ENCODE results near the gene FANCD2. TPM values are rescaled to one million over a fixed set of nuclear protein-coding genes. Genes with fewer than 3 reads are reported as not detected.
A peak's percentile ranks its signal among the peaks of the same experiment; 100 is the strongest.

FANCD2 gene
- total RNA-seq, 1 donor from 2014 or later, result 4.4 TPM

- peak overlapping the region; percentile 61 for H3K27ac ChIP-seq
- H3K4me3 ChIP-seq, result peak overlapping the region; percentile 59 to 80
- peaks cover 0 to 7% of the 10 kb centered on the region in 2 donors for H3K36me3 ChIP-seq
- H3K9me3 ChIP-seq, result no peaks in the 10 kb centered on the region
- peak in 1 of 2 donors; percentile 93 for DNase-seq (ENCODE audit: extremely low spot score in 2 of 2)
- intact Hi-C loops (cut with DNase I), result no loop called here
- peaks cover 49% of the 10 kb centered on the region for H3K4me1 ChIP-seq
- TF ChIP-seq POLR2A (IDR thresholded peaks at IDR 0.05) (no peak), CTCF (IDR thresholded peaks at IDR 0.05) (no peak), POLR2AphosphoS5 (IDR thresholded peaks at IDR 0.05; ENCODE audit: insufficient read depth in 1 of 2, low read depth in 1 of 2) (no peak)
- H3K27me3 ChIP-seq, result no peaks in the 10 kb centered on the region
Observed at GRCh38 chr3:9986230-9986725, 40.0 kb upstream of the FANCD2 start.

DNA sequence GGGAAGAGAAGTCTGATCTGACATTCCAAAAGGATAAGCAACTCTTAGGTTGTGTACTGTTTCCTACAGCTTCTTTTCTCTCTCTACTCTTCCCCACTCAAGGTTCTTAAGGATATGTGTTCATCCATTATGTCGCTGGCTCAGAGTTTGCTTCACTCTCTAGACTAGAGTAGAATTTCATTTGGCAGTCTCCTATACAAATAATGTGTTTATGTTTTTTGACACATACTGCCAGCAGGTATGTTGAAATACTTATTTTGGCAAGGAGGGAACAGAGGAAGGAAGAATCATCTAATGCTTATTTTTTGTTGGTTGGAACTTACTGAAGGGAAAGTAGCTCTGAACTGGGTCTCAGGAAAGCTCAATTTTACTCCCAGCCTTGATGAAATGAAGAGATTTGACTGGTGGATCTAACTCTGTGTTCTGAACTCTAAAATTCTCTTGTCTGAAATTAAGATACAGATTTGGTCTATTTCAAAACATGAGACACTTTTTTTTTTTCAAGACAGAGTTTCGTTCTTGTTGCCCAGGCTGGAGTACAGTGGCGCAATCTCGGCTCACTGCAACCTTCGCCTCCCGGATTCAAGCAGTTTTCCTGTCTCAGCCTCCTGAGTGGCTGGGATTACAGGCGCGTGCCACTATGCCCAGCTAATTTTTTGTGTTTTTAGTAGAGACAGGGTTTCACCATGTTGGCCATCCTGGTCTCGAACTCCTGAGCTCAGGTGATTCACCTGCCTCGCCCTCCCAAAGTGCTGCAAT, 32.0 kb upstream of the FANCD2 start:
- TF ChIP-seq POLR2AphosphoS5 (IDR thresholded peaks at IDR 0.05; ENCODE audit: insufficient read depth in 1 of 2, low read depth in 1 of 2) (no peak), POLR2A (IDR thresholded peaks at IDR 0.05) (no peak), CTCF (IDR thresholded peaks at IDR 0.05) (no peak)
- intact Hi-C loops (cut with DNase I), result no loop called here
- H3K36me3 ChIP-seq, result no peaks in the 10 kb centered on the region
- no peak overlapping the region for H3K4me3 ChIP-seq
- no peak overlapping the region for H3K27ac ChIP-seq
- DNase-seq (ENCODE audit: extremely low spot score in 2 of 2), result no peak
- no peaks in the 10 kb centered on the region for H3K27me3 ChIP-seq
- H3K4me1 ChIP-seq, result no peaks in the 10 kb centered on the region
- H3K9me3 ChIP-seq, result no peaks in the 10 kb centered on the region

DNA sequence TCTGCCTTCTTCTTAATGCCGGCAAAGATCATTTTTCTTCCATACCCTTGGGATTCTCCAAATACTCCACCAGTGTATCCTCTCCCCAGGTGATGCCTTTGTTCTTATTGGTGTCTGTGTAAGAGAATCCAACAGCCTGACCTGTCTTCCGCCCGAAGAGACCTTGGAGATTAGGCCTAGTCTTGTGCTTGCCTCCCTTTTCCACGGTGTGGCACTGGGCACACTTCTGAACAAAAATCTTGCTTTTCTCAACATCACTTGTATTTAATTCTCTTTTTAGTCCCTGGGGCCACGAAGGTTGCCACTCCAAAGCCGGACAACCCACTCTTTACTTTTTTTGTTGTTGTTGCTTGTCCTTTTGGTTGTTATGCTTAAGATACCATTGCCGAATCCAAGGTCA, 25.6 kb upstream of the FANCD2 start:
- DNase-seq (ENCODE audit: extremely low spot score in 2 of 2), result peak in 1 of 2 donors; percentile 3
- no peak overlapping the region for H3K4me3 ChIP-seq
- no peaks in the 10 kb centered on the region for H3K27me3 ChIP-seq
- TF ChIP-seq CTCF (IDR thresholded peaks at IDR 0.05) (no peak), POLR2A (IDR thresholded peaks at IDR 0.05) (no peak)
- H3K4me1 ChIP-seq, result no peaks in the 10 kb centered on the region
- no peaks in the 10 kb centered on the region for H3K36me3 ChIP-seq
- H3K9me3 ChIP-seq, result no peaks in the 10 kb centered on the region
- intact Hi-C loops (cut with DNase I), result no loop called here
- H3K27ac ChIP-seq, result no peak overlapping the region

DNA sequence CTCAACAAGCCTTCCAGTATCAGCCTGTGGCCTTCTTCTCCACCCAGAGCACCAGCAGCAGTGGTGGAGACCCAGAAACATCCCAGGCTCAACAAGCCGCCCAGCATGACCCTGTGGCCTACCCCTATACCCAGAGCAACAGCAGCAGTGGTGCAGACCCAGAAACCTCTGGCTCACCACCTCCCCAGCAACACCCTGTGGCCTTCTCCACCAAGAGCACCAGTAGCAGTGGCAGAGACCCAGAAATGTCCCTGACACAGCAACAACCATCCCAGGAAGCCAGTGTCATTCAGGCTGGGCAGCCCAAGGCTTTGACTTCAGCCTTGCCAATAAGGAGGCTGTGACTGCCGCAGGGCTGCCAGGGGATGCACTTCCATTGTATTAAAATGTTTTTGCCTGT, 23.3 kb upstream of the FANCD2 start:
- DNase-seq (ENCODE audit: extremely low spot score in 2 of 2), result peak; percentile 55 to 62
- Histone ChIP-seq H3K36me3 (no peaks in the 10 kb centered on the region), H3K4me3 (no peak overlapping the region), H3K27ac (no peak overlapping the region), H3K4me1 (no peaks in the 10 kb centered on the region), H3K9me3 (no peaks in the 10 kb centered on the region), H3K27me3 (no peaks in the 10 kb centered on the region)
- intact Hi-C loops (cut with DNase I), result no loop called here
- no peak for TF ChIP-seq POLR2A (IDR thresholded peaks at IDR 0.05)
- no peak for TF ChIP-seq CTCF (IDR thresholded peaks at IDR 0.05)
- no peak for TF ChIP-seq POLR2AphosphoS5 (IDR thresholded peaks at IDR 0.05; ENCODE audit: insufficient read depth in 1 of 2, low read depth in 1 of 2)

- H3K36me3 ChIP-seq, result no peaks in the 10 kb centered on the region
- no peak for TF ChIP-seq POLR2A (IDR thresholded peaks at IDR 0.05)
- TF ChIP-seq CTCF (IDR thresholded peaks at IDR 0.05), result no peak
- TF ChIP-seq POLR2AphosphoS5 (IDR thresholded peaks at IDR 0.05; ENCODE audit: insufficient read depth in 1 of 2, low read depth in 1 of 2), result no peak
- peak; percentile 67 to 71 for DNase-seq (ENCODE audit: extremely low spot score in 2 of 2)
- H3K9me3 ChIP-seq, result no peaks in the 10 kb centered on the region
- H3K4me3 ChIP-seq, result no peak overlapping the region
- no peaks in the 10 kb centered on the region for H3K27me3 ChIP-seq
- intact Hi-C loops (cut with DNase I), result no loop called here
- H3K27ac ChIP-seq, result no peak overlapping the region
- H3K4me1 ChIP-seq, result peaks cover 11% of the 10 kb centered on the region
Observed at GRCh38 chr3:10004506-10004905, 21.7 kb upstream of the FANCD2 start.
